DOHH2 (cell line): Measurements from ENCODE around the gene LIPG.

Experiments used
- H3F3A ChIP-seq: fragments of 200-600 bp; sonication (generic), shearing (Covaris generic); 2 replicates; pipeline ENCODE4 v1.6.0; 2016; ENCODE audit warnings: antibody characterized with exemption, mild to moderate bottlenecking; ENCODE audit not compliant: control insufficient read depth, insufficient read depth
- H3K27ac ChIP-seq: fragments of 200-600 bp; sonication (generic); 2 replicates; pipeline ENCODE4 v1.5.1; 2014; ENCODE audit warnings: low read depth, mild to moderate bottlenecking, low read length, moderate library complexity
- H3K27me3 ChIP-seq: fragments of 200-600 bp; sonication (generic); 2 replicates; pipeline ENCODE4 v1.6.1; 2014; ENCODE audit warnings: mild to moderate bottlenecking, low read length, mixed read lengths; ENCODE audit not compliant: control insufficient read depth
- H3K36me3 ChIP-seq: fragments of 200-600 bp; sonication (generic); 2 replicates; pipeline ENCODE4 v1.6.1; 2014; ENCODE audit warnings: mild to moderate bottlenecking, low read length, moderate library complexity, mixed read lengths; ENCODE audit not compliant: control insufficient read depth
- H3K4me1 ChIP-seq: fragments of 200-600 bp; sonication (generic); 2 replicates; pipeline ENCODE4 v1.6.1; 2014; ENCODE audit warnings: mild to moderate bottlenecking, low read length, mixed read lengths; ENCODE audit not compliant: control insufficient read depth
- H3K4me2 ChIP-seq: fragments of 200-600 bp; sonication (generic); 2 replicates; pipeline ENCODE4 v1.6.0; 2014; ENCODE audit warnings: mild to moderate bottlenecking, low read length, moderate library complexity
- H3K4me3 ChIP-seq: fragments of 200-600 bp; sonication (generic); 2 replicates; pipeline ENCODE4 v1.5.1; 2014; ENCODE audit warnings: mild to moderate bottlenecking, low read length, mixed read lengths
- H3K79me2 ChIP-seq: fragments of 200-600 bp; sonication (generic); 2 replicates; pipeline ENCODE4 v1.6.1; 2014; ENCODE audit warnings: mild to moderate bottlenecking, low read length, mixed read lengths; ENCODE audit not compliant: control insufficient read depth
- H3K9me2 ChIP-seq: fragments of 200-600 bp; sonication (generic); replicated peaks from 2 replicates; pipeline ENCODE4 v1.6.1; 2014; ENCODE audit warnings: mild to moderate bottlenecking, low read length, mixed read lengths; ENCODE audit not compliant: control insufficient read depth
- H3K9me3 ChIP-seq: fragments of 200-600 bp; sonication (generic); 2 replicates; pipeline ENCODE4 v1.6.1; 2014; ENCODE audit warnings: antibody characterized with exemption, low read length, mixed read lengths; ENCODE audit not compliant: control insufficient read depth, insufficient read depth
- H4K20me1 ChIP-seq: fragments of 200-600 bp; sonication (generic); 2 replicates; pipeline ENCODE4 v1.6.0; 2014; ENCODE audit warnings: low read depth, mild to moderate bottlenecking, antibody characterized with exemption, low read length, moderate library complexity; ENCODE audit not compliant: control insufficient read depth, insufficient read depth
- CTCF ChIP-seq: fragments of 200-600 bp; sonication (generic); IDR thresholded peaks from one replicate; pipeline ENCODE4 v1.5.1; 2014; ENCODE audit warnings: antibody characterized with exemption, mild to moderate bottlenecking, low read depth, low read length; ENCODE audit not compliant: poor library complexity, severe bottlenecking
- EZH2phosphoT487 ChIP-seq: fragments of 200-600 bp; sonication (generic); IDR thresholded peaks from 2 replicates; pipeline ENCODE4 v1.6.1; 2017; ENCODE audit warnings: borderline replicate concordance, mild to moderate bottlenecking, antibody characterized with exemption, low read length, moderate library complexity, mixed read lengths

Gene LIPG

GRCh38 chr18:49647496-49648168, 85.8 kb downstream of the LIPG start:
- H3K4me3 ChIP-seq, result no peak overlapping the region
- H3K9me2 ChIP-seq, result no peaks in the 10 kb centered on the region
- no peak overlapping the region for H3K27ac ChIP-seq
- H3K4me2 ChIP-seq, result no peak overlapping the region
- no peaks in the 10 kb centered on the region for H3K79me2 ChIP-seq
- no peaks in the 10 kb centered on the region for H3K4me1 ChIP-seq
- no peaks in the 10 kb centered on the region for H4K20me1 ChIP-seq
- TF ChIP-seq EZH2phosphoT487 (no peak), CTCF (no peak)
- H3F3A ChIP-seq, result no peaks in the 10 kb centered on the region
- no peaks in the 10 kb centered on the region for H3K27me3 ChIP-seq
- H3K9me3 ChIP-seq, result no peaks in the 10 kb centered on the region
- H3K36me3 ChIP-seq, result no peaks in the 10 kb centered on the region

- no peaks in the 10 kb centered on the region for H3F3A ChIP-seq
- no peak overlapping the region for H3K4me3 ChIP-seq
- no peaks in the 10 kb centered on the region for H3K9me2 ChIP-seq
- H3K79me2 ChIP-seq, result no peaks in the 10 kb centered on the region
- no peaks in the 10 kb centered on the region for H3K4me1 ChIP-seq
- no peaks in the 10 kb centered on the region for H3K9me3 ChIP-seq
- TF ChIP-seq CTCF, result no peak
- TF ChIP-seq EZH2phosphoT487, result no peak
- H3K4me2 ChIP-seq, result no peak overlapping the region
- no peaks in the 10 kb centered on the region for H3K27me3 ChIP-seq
- H4K20me1 ChIP-seq, result no peaks in the 10 kb centered on the region
- H3K36me3 ChIP-seq, result no peaks in the 10 kb centered on the region
- no peak overlapping the region for H3K27ac ChIP-seq
Measured at GRCh38 chr18:49648326-49648725, 86.5 kb downstream of the LIPG start.
